A673 (cell line): Measurements from ENCODE around the gene IQGAP3. TPM values are rescaled to one million over a fixed set of nuclear protein-coding genes. Genes with fewer than 3 reads are reported as not detected.

Experiments used
- BruUV-seq: library from RNA; stranded (reverse); fragments of 400-500 nt; replicated peaks from 2 replicates; lab custom pipeline; 2021; lab: Mats Ljungman, UMichigan
- CTCF ChIA-PET: fragments of 300-600 bp; sonication (Branson Sonifier 250); formaldehyde crosslinking; loops from one replicate; lab custom pipeline; 2022; ENCODE audit warnings: antibody characterized with exemption; lab: Charles Lee
- POLR2A ChIA-PET: fragments of 300-600 bp; sonication (Branson Sonifier 250); formaldehyde crosslinking; loops from one replicate; lab custom pipeline; 2022; ENCODE audit warnings: antibody characterized with exemption; ENCODE audit not compliant: low non-redundant PET; lab: Charles Lee
- DNase-seq: peaks from one replicate; pipeline ENCODE4 v3.0.0-alpha.2; 2015; ENCODE audit warnings: low spot score
- H3K27ac ChIP-seq: fragments of 200-600 bp; sonication (generic); 2 replicates; pipeline ENCODE4 v1.5.1; 2016; ENCODE audit warnings: mixed run types, low read depth, mild to moderate bottlenecking, mixed read lengths, antibody characterized with exemption, low read length; ENCODE audit not compliant: poor library complexity, severe bottlenecking
- H3K27me3 ChIP-seq: fragments of 200-600 bp; sonication (generic); replicated peaks from 2 replicates; pipeline ENCODE4 v1.6.1; 2017; ENCODE audit warnings: mixed run types, low read depth, mild to moderate bottlenecking, mixed read lengths, antibody characterized with exemption, low read length; ENCODE audit not compliant: insufficient read depth, poor library complexity
- H3K36me3 ChIP-seq: fragments of 200-600 bp; sonication (generic); 2 replicates; pipeline ENCODE4 v1.6.1; 2016; ENCODE audit warnings: mixed run types, mild to moderate bottlenecking, mixed read lengths, antibody characterized with exemption, low read length; ENCODE audit not compliant: insufficient read depth, poor library complexity, severe bottlenecking
- H3K4me1 ChIP-seq: fragments of 200-600 bp; sonication (generic); 2 replicates; pipeline ENCODE4 v1.6.1; 2017; ENCODE audit warnings: mixed run types, mild to moderate bottlenecking, mixed read lengths, antibody characterized with exemption, low read length; ENCODE audit not compliant: insufficient read depth, poor library complexity, severe bottlenecking
- H3K4me3 ChIP-seq: fragments of 200-600 bp; sonication (generic); 2 replicates; pipeline ENCODE4 v1.5.1; 2016; ENCODE audit warnings: low read depth, mixed run types, mild to moderate bottlenecking, mixed read lengths, low read length; ENCODE audit not compliant: poor library complexity, severe bottlenecking
- H3K9me3 ChIP-seq: fragments of 200-600 bp; sonication (generic); 2 replicates; pipeline ENCODE4 v1.6.1; 2016; ENCODE audit warnings: mixed run types, low read depth, mild to moderate bottlenecking, mixed read lengths, antibody characterized with exemption, low read length; ENCODE audit not compliant: poor library complexity, severe bottlenecking
- CTCF ChIP-seq: fragments of 300-800, 200-600 bp; sonication (generic); conservative IDR thresholded peaks from 2 replicates; pipeline ENCODE4 v1.5.1; 2017; ENCODE audit warnings: low read depth, mild to moderate bottlenecking, antibody characterized with exemption, low read length, moderate library complexity, mixed read lengths
- EZH2 ChIP-seq: fragments of 200-600 bp; sonication (generic); IDR thresholded peaks from 2 replicates; pipeline ENCODE4 v1.6.1; 2017; ENCODE audit warnings: borderline replicate concordance, low read depth, mild to moderate bottlenecking, mixed read lengths, antibody characterized with exemption, low read length; ENCODE audit not compliant: poor library complexity, severe bottlenecking
- intact Hi-C: fragments of 100-400 bp; cut with micrococcal nuclease; formaldehyde crosslinking; loops from one replicate; pipeline ENCODE4 v1.10.0; 2022; ENCODE audit not compliant: unreplicated experiment
- total RNA-seq: library from RNA; stranded (reverse); gene quantifications from 2 replicates; pipeline ENCODE4 v1.2.3, GENCODE V29; 2021

Gene IQGAP3
- total RNA-seq, 1 experiment from 2014 or later = 37.5 TPM

- Histone ChIP-seq H3K27me3 (no peaks in the 10 kb centered on the region), H3K4me3 (no peak overlapping the region), H3K36me3 (peaks cover 27% of the 10 kb centered on the region), H3K4me1 (no peaks in the 10 kb centered on the region), H3K9me3 (no peaks in the 10 kb centered on the region), H3K27ac (no peak overlapping the region)
- BruUV-seq = no TSS peak
- no peak for DNase-seq
- TF ChIP-seq CTCF (no peak), EZH2 (no peak)
- intact Hi-C loops = loop anchor here (5.0 kb wide), 1 partner anchor 89 kb away; the partner anchor contains the start of gene IQGAP3
- POLR2A ChIA-PET = no interaction called here
- CTCF ChIA-PET = interaction anchor here (0.9 kb wide), 1 partner anchor 25 kb away, joined by 10 read pairs; no protein-coding TSS in a partner anchor
Measured at GRCh38 chr1:156483397-156483796, 89.0 kb downstream of the IQGAP3 start.

- intact Hi-C loops = loop anchor here (5.0 kb wide), 1 partner anchor 90 kb away; the partner anchor contains the start of gene IQGAP3
- Histone ChIP-seq H3K27ac (no peak overlapping the region), H3K9me3 (no peaks in the 10 kb centered on the region), H3K27me3 (no peaks in the 10 kb centered on the region), H3K4me1 (no peaks in the 10 kb centered on the region), H3K4me3 (no peak overlapping the region), H3K36me3 (peaks cover 27% of the 10 kb centered on the region)
- CTCF ChIA-PET = interaction anchor here (0.9 kb wide), 1 partner anchor 24 kb away, joined by 10 read pairs; no protein-coding TSS in a partner anchor
- no peak for TF ChIP-seq CTCF
- POLR2A ChIA-PET = no interaction called here
- no peak for DNase-seq
- no TSS peak for BruUV-seq
Measured at GRCh38 chr1:156482276-156482675, 90.1 kb downstream of the IQGAP3 start.

- intact Hi-C loops = loop anchor here (5.0 kb wide), 1 partner anchor 91 kb away; the partner anchor contains the start of gene IQGAP3
- CTCF ChIA-PET = interaction anchor here (1.4 kb wide), 1 partner anchor 19 kb away, joined by 28 read pairs; the partner anchor contains the start of gene MEF2D
- H3K4me3 ChIP-seq = no peak overlapping the region
- BruUV-seq = no TSS peak
- H3K27me3 ChIP-seq = no peaks in the 10 kb centered on the region
- H3K9me3 ChIP-seq = no peaks in the 10 kb centered on the region
- no peak overlapping the region for H3K27ac ChIP-seq
- POLR2A ChIA-PET = no interaction called here
- H3K36me3 ChIP-seq = peaks cover 27% of the 10 kb centered on the region
- TF ChIP-seq EZH2 (no peak), CTCF (no peak)
- no peaks in the 10 kb centered on the region for H3K4me1 ChIP-seq
- DNase-seq = no peak
Measured at GRCh38 chr1:156481527-156481926, 90.8 kb downstream of the IQGAP3 start.
